ENCODE results near the gene SCARF1. TPM values are rescaled to one million over a fixed set of nuclear protein-coding genes. Genes with fewer than 3 reads are reported as not detected.

SCARF1 gene
- total RNA-seq, 1 donor from 2014 or later: 2.1 TPM

GRCh38 chr17:1648963-1649843 lies 3.7 kb upstream of the SCARF1 start:
- Mint-ChIP-seq H3K27me3 (ENCODE audit: low read depth) (peaks cover 2% of the 10 kb centered on the region), H3K27ac (no peak overlapping the region), H3K9me3 (no peaks in the 10 kb centered on the region), H3K36me3 (peaks cover 18% of the 10 kb centered on the region), H3K4me1 (peaks cover 22% of the 10 kb centered on the region), H3K4me3 (peak overlapping the region; percentile 65)
- peak; percentile 80 for TF ChIP-seq CTCF (IDR thresholded peaks at IDR 0.05; ENCODE audit: unreplicated experiment)
- peak; percentile 92 to 95 for DNase-seq (ENCODE audit: low spot score in 2 of 2, unreplicated experiment in 2 of 2)

GRCh38 chr17:1648173-1648962 lies 2.8 kb upstream of the SCARF1 start:
- DNase-seq (ENCODE audit: low spot score in 2 of 2, unreplicated experiment in 2 of 2): no peak
- Mint-ChIP-seq H3K9me3 (no peaks in the 10 kb centered on the region), H3K36me3 (peaks cover 11% of the 10 kb centered on the region), H3K27me3 (ENCODE audit: low read depth) (peaks cover 5% of the 10 kb centered on the region), H3K4me3 (peak overlapping the region; percentile 65), H3K4me1 (peaks cover 25% of the 10 kb centered on the region), H3K27ac (no peak overlapping the region)
- no peak for TF ChIP-seq CTCF (IDR thresholded peaks at IDR 0.05; ENCODE audit: unreplicated experiment)

- Mint-ChIP-seq H3K4me3 (peak overlapping the region; percentile 65), H3K4me1 (peaks cover 25% of the 10 kb centered on the region), H3K27me3 (ENCODE audit: low read depth) (peaks cover 5% of the 10 kb centered on the region), H3K9me3 (no peaks in the 10 kb centered on the region), H3K27ac (peak overlapping the region; percentile 7), H3K36me3 (peaks cover 7% of the 10 kb centered on the region)
- DNase-seq (ENCODE audit: low spot score in 2 of 2, unreplicated experiment in 2 of 2): no peak
- TF ChIP-seq CTCF (IDR thresholded peaks at IDR 0.05; ENCODE audit: unreplicated experiment): no peak
These were observed 2.3 kb upstream of the SCARF1 start for GRCh38 chr17:1647802-1648171.

GRCh38 chr17:1646199-1646875 lies 805 bp upstream of the SCARF1 start:
- H3K4me3 Mint-ChIP-seq: peak overlapping the region; percentile 22
- no peak for DNase-seq (ENCODE audit: low spot score in 2 of 2, unreplicated experiment in 2 of 2)
- no peaks in the 10 kb centered on the region for H3K9me3 Mint-ChIP-seq
- H3K27ac Mint-ChIP-seq: no peak overlapping the region
- H3K4me1 Mint-ChIP-seq: peaks cover 25% of the 10 kb centered on the region
- no peak for TF ChIP-seq CTCF (IDR thresholded peaks at IDR 0.05; ENCODE audit: unreplicated experiment)
- no peaks in the 10 kb centered on the region for H3K36me3 Mint-ChIP-seq
- peaks cover 5% of the 10 kb centered on the region for H3K27me3 Mint-ChIP-seq (ENCODE audit: low read depth)

GRCh38 chr17:1644493-1645206 lies 882 bp downstream of the SCARF1 start:
- peaks cover 5% of the 10 kb centered on the region for H3K27me3 Mint-ChIP-seq (ENCODE audit: low read depth)
- TF ChIP-seq CTCF (IDR thresholded peaks at IDR 0.05; ENCODE audit: unreplicated experiment): no peak
- H3K4me1 Mint-ChIP-seq: peaks cover 27% of the 10 kb centered on the region
- H3K27ac Mint-ChIP-seq: no peak overlapping the region
- H3K4me3 Mint-ChIP-seq: peak overlapping the region; percentile 80
- no peaks in the 10 kb centered on the region for H3K36me3 Mint-ChIP-seq
- no peak for DNase-seq (ENCODE audit: low spot score in 2 of 2, unreplicated experiment in 2 of 2)
- no peaks in the 10 kb centered on the region for H3K9me3 Mint-ChIP-seq

All from mesothelial cell of epicardium (in vitro differentiated cells).